Adipose tissue (tissue), 3 donors: Measurements from ENCODE around the gene LBP. TPM values are rescaled to one million over a fixed set of nuclear protein-coding genes. Genes with fewer than 3 reads are reported as not detected.
"Not testable (repeated sequence)": the region's sequence is repeated elsewhere in the genome, so short reads cannot be mapped to it uniquely, and the experiment has no call there.

Experiments
- H3K27ac ChIP-seq: one replicate; pipeline ENCODE4 v1.5.1; 2013; ENCODE audit warnings: low read depth, low read length
- WGBS, 3 donors: extraction: QIAGEN DNeasy Blood & Tissue Kit; methylation state at CpG; one replicate each; pipeline ENCODE4 v1.1.7; 2013; 5-methylcytosine and 5-hydroxymethylcytosine counted together
- polyA plus RNA-seq, 3 donors: library from polyadenylated mRNA; stranded (reverse); fragments of 200-250 nt; gene quantifications; one replicate each; pipeline ENCODE4 v1.2.3, GENCODE V29; 2013
- donor health status: healthy with polysubstance abuse.
- donor health status: Bipolar disorder and iron deficiency.
- donor health status: healthy.

The LBP gene
- polyA plus RNA-seq, 3 donors, result 2.9 to 53.7 (median 8.7) TPM

DNA sequence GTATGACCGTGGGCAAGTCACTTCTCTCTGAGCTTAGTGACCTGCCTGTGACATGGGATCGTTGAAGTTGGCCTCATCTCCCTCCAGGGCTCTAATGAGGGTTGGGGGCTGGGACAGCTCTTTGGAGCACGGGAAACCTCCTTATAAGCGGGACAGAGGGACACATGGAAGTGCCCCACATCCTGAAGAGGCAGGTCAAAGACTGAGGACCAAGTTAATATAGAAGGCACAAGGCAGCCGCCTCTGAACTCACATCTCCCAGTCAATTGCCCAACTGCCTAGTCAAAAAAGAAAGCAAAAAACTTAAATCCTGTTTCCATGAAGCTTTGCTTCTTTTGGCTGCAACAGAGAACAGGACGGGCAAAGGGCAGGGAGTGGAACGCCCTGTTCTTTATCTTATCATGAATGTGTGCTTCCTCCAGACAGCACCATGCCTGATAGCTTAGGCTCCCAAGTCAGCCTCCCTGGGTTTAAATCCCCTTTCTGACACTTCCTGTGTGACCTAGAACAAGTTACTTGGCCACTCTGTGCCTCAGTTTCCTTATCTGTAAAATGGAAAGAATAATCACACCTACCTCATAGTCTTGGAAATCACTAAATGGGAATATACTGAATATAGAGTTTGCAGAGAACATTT is 27.1 kb downstream of the LBP start:
- WGBS, 3 donors, result 36 to 52% (median 38%) methylated on average over 7 of the region's 7 CpGs
- no peak overlapping the region for H3K27ac ChIP-seq

DNA sequence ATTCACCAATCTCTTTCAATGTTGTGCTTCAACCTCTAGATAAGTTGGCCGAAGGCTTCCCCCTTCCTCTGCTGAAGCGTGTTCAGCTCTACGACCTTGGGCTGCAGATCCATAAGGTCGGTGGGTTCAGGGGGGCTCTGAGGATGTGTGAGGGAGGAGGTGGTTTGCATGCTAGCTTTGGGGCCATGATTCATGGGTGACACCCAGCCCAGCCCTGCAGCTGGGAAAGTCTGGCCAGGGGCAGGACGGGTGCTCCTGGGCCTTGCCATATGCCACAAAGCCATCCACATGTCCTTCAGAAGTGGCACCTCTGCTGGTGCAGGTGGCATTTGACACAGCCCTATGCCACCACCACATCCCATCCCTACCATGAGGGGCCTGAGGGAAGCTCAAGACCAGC is 27.6 kb downstream of the LBP start:
- H3K27ac ChIP-seq, result no peak overlapping the region
- 57 to 81% (median 80%) methylated on average over 5 of the region's 5 CpGs for WGBS, 3 donors

DNA sequence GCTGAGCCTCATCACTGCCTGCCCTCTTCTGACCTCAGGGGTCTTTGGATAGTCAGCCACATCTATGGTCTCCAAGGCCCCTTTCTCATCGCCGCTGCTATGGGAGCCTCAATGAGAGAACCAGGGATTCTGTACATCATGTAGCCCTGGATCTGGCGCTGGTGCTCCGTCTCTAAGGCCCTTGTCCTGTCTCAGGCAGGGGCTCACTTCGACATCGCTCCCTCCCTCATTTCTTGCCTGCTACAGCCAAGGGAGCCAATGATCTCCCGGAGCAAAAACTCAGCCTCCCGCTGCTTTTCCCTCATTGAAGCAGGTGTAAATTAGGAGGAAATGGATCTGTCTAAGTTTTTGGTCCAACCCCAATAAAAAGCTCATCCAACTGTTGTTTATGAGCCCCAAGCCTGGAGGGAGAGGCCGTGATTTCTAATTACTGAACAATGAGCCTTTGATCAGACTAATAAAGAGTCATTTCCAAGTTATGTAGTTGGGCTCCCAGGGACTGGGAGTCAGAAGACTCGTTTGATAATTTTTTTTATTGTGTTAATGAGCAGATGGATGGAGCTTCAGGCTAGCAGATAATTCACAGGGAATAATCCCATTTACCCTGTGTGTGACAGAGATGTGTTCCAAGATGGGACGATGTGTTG is 30.9 kb downstream of the LBP start:
- H3K27ac ChIP-seq, result no peak overlapping the region
- WGBS, 3 donors, result 77 to 87% (median 78%) methylated on average over 11 of the region's 11 CpGs

DNA sequence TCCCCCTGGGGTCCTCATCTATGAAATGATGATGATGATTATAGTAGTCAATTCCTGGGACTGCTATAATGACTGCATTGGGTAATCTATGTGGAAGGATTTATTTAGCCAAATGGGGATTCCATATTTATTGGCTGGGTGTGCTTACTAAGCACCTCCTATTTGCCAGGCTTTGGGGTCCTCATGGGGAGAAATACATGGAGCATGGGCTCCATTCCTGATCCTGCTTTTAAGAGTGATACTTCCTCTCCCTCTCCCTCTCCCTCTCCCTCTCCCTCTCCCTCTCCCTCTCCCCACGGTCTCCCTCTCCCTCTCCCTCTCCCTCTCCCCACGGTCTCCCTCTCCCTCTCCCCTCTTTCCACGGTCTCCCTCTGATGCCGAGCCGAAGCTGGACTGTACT is 31.6 kb downstream of the LBP start:
- no CpG with 5 or more reads among the region's 5 CpGs for WGBS, 3 donors
- H3K27ac ChIP-seq, result not testable (repeated sequence)

DNA sequence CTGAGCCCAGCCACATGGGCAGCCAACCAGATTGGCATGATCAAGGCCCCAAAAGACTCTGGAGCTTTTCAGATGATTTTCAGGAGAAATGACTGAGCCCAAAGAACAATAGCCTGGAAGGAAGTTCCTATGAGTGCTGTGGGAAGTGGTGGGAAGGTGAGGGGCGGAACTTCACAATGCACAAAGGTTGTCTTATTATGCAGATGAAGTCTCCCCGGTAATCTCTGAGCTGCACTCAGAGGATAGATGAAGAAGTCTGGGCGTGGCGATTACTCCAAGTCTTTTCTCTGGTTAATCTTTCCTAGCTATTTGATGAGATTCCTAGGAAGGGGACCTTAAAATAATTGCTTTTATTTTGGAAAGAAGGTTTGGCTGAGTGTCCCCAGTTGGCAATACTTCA is 36.9 kb downstream of the LBP start:
- no peak overlapping the region for H3K27ac ChIP-seq
- 79 to 86% (median 85%) methylated on average over 4 of the region's 4 CpGs for WGBS, 3 donors

DNA sequence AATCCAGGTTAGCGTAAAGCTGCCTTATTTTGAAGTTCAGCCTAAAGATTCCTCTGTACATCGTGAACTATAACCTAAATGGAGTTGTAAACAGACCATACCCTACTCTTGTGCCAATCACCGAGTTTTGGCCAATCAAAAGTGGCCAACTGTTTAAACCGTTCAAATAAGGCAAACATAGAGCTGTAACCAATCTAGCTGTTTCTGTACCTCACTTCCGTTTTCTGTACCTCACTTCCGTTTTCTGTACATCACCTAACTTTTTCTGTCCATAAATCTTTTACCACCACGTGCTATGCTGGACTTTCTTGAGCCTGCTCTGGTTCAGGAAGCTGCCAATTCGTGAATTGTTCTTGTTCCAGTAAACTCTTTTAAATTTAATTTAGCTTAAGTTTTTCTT is 39.7 kb downstream of the LBP start:
- no peak overlapping the region for H3K27ac ChIP-seq
- WGBS, 3 donors, result 67 to 70% (median 68%) methylated on average over 8 of the region's 8 CpGs

DNA sequence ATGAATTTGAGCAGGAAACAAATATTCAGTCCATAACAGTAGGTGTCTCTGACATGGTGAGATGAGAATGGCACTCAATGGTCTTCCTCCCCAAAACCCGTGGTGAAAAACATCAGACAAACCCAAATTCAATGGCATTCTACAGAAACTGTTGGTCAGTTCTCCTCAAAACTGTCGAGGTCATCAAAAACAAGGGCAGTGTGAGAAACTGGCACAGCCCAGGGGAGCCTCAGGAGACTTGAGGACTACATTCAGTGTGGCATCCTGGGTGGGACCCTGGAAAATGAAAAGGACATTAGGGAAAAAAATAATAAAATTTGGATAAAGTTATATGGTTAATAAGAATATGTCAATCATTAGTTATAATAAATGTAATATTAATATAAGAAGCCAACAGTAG is 40.6 kb downstream of the LBP start:
- WGBS, 3 donors, result 62 to 72% (median 65%) methylated on average over 2 of the region's 2 CpGs

DNA sequence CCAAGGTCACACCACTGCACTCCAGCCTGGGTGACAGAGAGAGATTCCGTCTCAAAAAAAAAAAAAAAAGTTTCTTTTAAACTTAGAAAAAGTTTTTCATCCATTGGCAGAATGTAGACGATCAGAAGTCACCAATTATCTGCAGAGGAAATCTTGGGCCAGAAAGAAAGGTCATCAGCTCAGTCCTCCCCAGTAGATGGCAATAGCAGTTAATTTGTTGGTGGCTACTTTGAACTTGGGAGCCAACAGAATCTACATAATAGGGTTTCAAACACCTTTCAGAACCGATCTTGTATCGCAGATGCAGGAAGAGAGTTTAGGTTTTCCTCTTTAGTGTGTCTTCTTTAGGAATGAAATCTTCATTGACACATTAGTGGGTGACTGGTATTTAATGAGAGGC is 41.7 kb downstream of the LBP start:
- no peak overlapping the region for H3K27ac ChIP-seq
- 54 to 76% (median 71%) methylated on average over 4 of the region's 4 CpGs for WGBS, 3 donors

More for the DNA sequence above, 40.6 kb downstream of the LBP start:
- H3K27ac ChIP-seq, result no peak overlapping the region

DNA sequence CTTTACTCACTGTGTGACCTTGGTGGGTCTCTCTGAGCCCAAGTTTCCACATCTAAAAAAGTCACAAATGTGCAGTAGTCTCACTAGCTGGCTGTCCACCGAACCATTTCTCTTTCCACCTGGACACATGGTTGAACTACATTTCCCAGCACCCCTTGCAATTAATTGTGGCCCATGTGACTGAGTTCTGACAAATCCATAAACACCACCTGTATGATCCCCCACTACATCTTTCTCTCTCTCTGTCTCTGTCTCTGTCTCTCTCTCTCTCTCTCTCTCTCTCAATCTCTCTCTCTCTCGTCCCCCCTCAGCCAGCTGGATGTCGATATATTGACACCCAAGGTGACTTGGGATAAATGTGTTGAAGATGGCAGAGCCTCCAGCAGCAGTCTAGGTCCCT is 46.1 kb downstream of the LBP start:
- H3K27ac ChIP-seq, result no peak overlapping the region
- WGBS, 3 donors, result 72 to 81% (median 74%) methylated on average over 3 of the region's 3 CpGs

DNA sequence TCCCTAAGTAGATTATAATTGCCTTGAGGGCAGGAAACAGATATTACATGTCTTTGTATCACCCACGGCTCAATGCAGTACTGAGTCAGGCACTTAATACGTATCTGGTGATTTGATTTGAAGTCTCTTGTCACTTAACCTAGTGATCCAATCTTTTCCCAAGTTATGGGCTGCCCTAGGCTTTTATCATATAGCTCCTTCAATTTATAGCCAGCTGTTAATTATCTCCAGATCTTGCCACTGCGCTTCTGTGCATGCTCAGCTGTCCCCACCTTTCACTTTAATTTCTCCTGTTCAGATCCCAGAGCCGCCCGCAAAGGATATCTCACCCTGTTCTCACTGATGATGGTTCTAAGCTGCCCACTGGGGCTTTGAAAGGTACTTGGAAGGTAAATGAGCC is 47.0 kb downstream of the LBP start:
- 81 to 90% (median 89%) methylated on average over 5 of the region's 5 CpGs for WGBS, 3 donors
- H3K27ac ChIP-seq, result no peak overlapping the region

DNA sequence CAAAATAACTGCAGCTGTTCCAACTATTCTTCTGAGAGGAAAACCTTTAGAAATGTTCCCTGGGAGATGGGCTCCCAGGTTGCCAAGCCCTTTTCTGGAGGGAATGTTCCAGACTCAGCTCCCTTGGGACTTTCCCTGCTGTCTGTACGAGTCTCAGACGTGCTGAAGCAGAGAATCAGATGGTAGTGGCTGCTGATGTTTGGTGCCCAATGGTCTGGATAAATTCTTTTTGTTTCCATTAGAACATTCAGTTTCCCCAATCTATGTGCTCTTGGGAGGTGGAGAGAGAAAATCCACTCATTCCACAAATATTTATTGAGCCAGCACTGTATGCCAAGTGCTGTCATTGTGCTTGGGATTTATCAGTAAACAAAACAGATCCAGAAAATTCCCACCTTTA is 48.9 kb downstream of the LBP start:
- H3K27ac ChIP-seq, result no peak overlapping the region
- WGBS, 3 donors, result 38 to 51% (median 43%) methylated on average over 2 of the region's 2 CpGs

DNA sequence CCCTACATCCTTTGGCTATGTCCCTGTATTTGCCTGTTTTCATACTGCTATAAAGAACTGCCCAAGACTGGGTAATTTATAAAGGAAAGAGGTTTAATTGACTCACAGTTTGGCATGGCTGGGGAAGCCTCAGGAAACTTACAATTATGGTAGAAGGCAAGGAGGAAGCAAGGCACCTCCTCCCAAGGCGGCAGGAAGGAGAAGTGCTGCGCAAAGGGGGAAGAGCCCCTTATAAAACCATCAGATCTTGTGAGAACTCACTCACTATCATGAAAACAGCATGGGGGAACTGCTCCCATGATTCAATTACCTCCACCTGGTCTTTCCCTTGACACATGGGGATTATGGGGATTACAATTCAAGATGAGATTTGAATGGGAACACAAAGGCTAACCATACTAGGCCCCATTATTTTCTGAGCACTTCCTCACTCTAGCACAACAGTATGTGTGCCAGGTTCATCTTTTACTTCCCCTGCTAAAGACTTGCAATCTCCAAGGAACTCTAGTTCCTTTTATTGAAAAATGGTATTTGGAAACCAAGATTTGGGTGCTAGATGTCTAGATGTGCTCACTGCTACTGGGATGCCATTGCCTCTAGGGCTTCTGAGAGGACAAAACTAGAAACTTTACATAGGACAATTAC is 49.6 kb downstream of the LBP start:
- H3K27ac ChIP-seq, result peak overlapping the region; percentile 55
- WGBS, 3 donors, result 47 to 92% (median 47%) methylated on average over 2 of the region's 2 CpGs

DNA sequence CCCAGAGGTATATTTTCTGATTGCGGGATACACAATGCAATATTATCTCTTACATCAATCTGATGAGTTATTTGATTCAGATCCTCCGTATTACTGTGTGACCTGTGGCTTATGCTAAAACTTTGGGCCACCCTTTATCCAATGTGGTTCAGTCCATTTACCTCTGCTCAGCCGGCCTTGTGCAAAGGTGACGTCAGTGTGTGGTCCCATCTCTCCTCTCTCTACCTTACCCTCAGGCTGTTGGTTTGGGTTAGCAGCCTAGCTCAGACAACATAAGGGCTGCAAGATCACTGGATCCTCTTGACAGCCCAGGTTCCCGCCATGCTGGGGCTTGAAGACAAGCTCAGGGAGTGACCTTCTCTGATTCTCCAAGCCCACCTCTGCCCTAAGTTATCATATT is 55.8 kb downstream of the LBP start:
- H3K27ac ChIP-seq, result no peak overlapping the region
- WGBS, 3 donors, result 86 to 95% (median 94%) methylated on average over 5 of the region's 5 CpGs

DNA sequence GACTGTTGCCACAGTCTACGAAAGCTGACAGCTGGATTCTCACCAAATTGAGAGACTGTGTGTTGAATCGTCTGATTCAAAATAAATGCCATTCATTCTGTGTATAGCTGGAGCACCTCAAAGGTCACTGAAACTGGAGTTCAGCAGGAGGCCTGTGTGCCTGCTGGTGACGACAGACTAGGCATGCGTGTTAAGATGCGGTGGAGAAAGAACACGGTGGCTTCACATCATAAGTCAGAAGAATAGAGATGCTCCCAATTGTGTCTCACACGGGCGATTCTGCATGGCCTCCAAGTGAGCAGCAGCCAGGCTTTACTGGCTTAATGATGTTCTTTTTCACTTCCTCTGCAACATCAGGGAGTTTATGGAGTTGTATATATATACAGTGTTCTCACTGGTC is 56.5 kb downstream of the LBP start:
- H3K27ac ChIP-seq, result no peak overlapping the region
- 82 to 88% (median 83%) methylated on average over 8 of the region's 8 CpGs for WGBS, 3 donors

DNA sequence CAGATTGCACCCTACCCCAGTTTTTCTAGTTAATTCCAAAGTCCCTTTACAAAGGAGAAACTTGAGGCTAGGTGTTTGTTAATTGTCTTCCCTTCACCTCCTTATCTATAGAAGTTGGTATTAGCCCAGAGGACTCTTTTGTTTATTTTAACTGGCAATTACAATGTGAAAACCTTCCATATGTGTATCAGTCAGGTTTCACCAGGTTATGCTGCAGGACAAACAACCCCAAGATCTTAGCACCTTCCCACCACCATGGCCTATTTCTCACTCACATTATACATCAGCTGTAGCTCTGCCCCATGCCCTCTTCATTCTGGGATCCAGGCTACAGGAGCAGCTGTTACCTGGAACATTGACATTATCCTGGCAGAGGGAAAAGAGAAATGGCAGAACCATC is 57.7 kb downstream of the LBP start:
- H3K27ac ChIP-seq, result no peak overlapping the region

DNA sequence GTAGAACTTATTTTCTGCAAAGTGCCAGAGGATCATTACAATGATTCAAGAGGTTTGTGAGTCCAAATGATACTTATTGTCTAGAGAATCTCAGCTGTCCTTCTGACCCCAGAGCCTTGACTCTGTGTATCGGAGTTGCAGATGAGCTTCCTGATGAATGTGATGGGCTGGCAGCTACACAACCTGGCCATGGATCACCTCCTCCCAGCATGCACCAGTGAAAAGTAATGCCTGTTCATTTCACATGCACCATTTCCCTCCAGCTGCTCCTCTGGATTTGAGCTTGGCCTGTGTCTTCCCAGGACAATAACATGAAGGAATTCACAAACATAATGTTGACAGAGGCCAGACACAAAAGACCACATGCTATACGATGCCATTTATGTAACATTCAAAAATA is 58.9 kb downstream of the LBP start:
- 64 to 78% (median 73%) methylated on average over 2 of the region's 2 CpGs for WGBS, 3 donors
- no peak overlapping the region for H3K27ac ChIP-seq

DNA sequence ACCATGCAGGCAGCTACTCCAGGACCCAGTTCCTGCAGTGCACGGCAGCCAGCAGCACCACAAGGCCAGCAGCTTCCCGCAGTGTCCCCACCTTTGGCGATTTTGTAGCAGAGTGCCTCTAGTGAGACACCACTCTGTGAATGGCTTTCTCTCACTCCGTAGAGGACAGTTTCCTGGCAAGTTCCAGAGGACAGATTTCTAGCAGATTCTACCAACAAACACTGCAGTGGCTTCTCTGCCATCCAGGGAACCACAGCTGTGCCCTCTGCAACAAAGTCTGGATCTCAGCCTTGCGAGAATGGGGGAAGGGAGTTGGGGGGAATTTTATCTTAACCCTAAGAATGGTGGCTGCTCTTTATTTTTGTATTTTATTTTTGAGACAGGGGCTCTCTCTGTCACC is 60.2 kb downstream of the LBP start:
- WGBS, 3 donors, result 91 to 93% (median 91%) methylated on average over 5 of the region's 5 CpGs
- no peak overlapping the region for H3K27ac ChIP-seq

DNA sequence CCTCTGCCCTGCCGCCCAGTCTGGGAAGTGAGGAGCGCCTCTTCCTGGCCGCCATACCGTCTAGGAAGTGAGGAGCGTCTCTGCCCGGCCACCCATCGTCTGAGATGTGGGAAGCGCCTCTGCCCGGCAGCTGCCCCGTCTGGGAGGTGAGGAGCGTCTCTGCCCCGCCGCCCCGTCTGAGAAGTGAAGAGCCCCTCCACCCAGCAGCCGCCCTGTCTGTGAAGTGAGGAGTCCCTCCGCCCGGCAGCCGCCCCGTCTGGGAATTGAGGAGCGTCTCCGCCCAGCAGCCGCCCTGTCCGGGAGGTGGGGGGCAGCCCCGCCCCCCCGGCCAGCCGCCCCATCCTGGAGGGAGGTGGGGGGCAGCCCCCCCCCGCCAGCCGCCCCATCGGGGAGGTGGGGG is 61.0 kb downstream of the LBP start:
- WGBS, 3 donors, result 91 to 96% (median 96%) methylated on average over 16 to 29 of the region's 29 CpGs

DNA sequence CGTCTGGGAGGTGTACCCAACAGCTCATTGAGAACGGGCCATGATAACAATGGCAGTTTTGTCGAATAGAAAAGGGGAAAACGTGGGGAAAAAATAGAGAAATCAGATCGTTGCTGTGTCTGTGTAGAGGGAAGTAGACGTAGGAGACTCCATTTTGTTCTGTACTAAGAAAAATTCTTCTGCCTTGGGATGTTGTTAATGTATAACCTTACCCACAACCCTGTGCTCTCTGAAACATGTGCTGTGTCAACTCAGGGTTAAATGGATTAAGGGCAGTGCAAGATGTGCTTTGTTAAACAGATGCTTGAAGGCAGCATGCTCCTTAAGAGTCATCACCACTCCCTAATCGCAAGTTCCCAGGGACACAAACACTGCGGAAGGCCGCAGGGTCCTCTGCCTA is 61.5 kb downstream of the LBP start:
- H3K27ac ChIP-seq, result not testable (repeated sequence)

More for the DNA sequence above, 61.0 kb downstream of the LBP start:
- no peak overlapping the region for H3K27ac ChIP-seq

More for the DNA sequence above, 61.5 kb downstream of the LBP start:
- 78 to 94% (median 82%) methylated on average over 6 to 9 of the region's 9 CpGs for WGBS, 3 donors
